ENCODE measurements around the gene ATP13A1.

The ATP13A1 gene

DNA sequence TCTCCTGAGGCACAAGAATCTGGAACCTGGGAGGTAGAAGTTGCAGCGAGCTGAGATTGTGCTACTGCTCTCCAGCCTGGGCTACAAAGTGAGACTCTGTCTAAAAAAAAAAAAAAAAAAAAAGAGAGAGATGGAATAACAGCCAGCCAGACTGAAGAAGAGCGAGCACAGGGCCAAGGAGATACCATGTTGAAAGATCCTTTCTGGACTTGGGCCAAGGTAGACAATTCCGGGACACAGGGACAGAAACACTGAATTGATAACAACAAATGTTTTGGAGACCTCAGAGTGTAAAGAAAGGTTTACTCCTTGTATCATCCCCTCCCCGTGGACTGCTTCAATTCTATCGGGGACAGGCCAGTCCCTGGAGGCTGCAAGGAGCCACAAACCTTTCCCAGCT, 40.1 kb downstream of the ATP13A1 start:
- Histone ChIP-seq H3K4me3 (ENCODE audit: control insufficient read depth in 1 of 7, extremely low read depth in 1 of 7, insufficient read depth in 4 of 7, low read depth in 2 of 7, low read length in 6 of 7) (no peak overlapping the region), H3K9me3 (ENCODE audit: control extremely low read depth in 1 of 5, control insufficient read depth in 4 of 5, insufficient read depth in 2 of 5, low read depth in 1 of 5, low read length in 4 of 5) (no peaks in the 10 kb centered on the region), H3K36me3 (ENCODE audit: control insufficient read depth in 4 of 4, insufficient read depth in 4 of 4, low read length in 3 of 4) (peaks cover 0 to 16% (median 4%) of the 10 kb centered on the region in 4 experiments), H3K27me3 (replicated peaks in 2 of 5; ENCODE audit: control insufficient read depth in 4 of 5, insufficient read depth in 5 of 5, low read length in 4 of 5) (no peaks in the 10 kb centered on the region), H3K4me1 (ENCODE audit: control extremely low read depth in 1 of 4, control insufficient read depth in 4 of 4, insufficient read depth in 4 of 4, low read length in 3 of 4) (peaks cover 0 to 18% (median 16%) of the 10 kb centered on the region in 4 experiments), H3K27ac (ENCODE audit: insufficient read depth in 1 of 2, low read depth in 1 of 2, low read length in 2 of 2, poor library complexity in 1 of 2, severe bottlenecking in 2 of 2) (no peak overlapping the region)
- no peak for DNase-seq
- POLR2A ChIA-PET: no interaction called here
- 77% methylated on average over 5 of the region's 5 CpGs for WGBS (ENCODE audit: insufficient coverage)
- CTCF ChIA-PET: interaction anchor here (0.9 to 1.7 kb wide), 2 partner anchors 91 to 95 kb away, joined by 3 to 4 read pairs; partner anchors contain the start of gene YJEFN3

DNA sequence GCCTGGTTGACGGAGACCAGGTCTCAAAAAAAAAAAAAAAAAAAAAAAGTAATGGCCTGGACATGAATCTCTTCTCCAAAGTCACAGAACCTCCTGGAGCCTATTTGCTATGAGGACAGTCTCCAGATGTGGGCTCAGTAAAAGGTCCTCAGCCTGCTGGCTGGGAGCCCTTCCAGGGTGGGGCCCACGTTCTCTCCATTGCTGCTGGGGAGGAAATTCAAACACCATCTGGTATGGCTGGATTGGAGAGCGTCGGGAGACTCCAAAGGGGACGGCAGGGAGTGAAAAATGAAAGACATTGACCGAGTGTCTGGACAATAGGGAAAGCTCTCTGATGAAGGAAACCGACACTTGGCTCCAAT, 43.6 kb downstream of the ATP13A1 start:
- POLR2A ChIA-PET: no interaction called here
- H3K36me3 ChIP-seq (ENCODE audit: control insufficient read depth in 4 of 4, insufficient read depth in 4 of 4, low read length in 3 of 4): peaks cover 0 to 16% (median 4%) of the 10 kb centered on the region in 4 experiments
- H3K4me1 ChIP-seq (ENCODE audit: control extremely low read depth in 1 of 4, control insufficient read depth in 4 of 4, insufficient read depth in 4 of 4, low read length in 3 of 4): peaks cover 0 to 12% (median 11%) of the 10 kb centered on the region in 4 experiments
- CTCF ChIA-PET: interaction anchor here (1.1 kb wide), 1 partner anchor 24 kb away, joined by 3 read pairs; the partner anchor contains the start of gene GMIP
- no peaks in the 10 kb centered on the region for H3K9me3 ChIP-seq (ENCODE audit: control extremely low read depth in 1 of 5, control insufficient read depth in 4 of 5, insufficient read depth in 2 of 5, low read depth in 1 of 5, low read length in 4 of 5)
- no peak for DNase-seq
- no peak overlapping the region for H3K4me3 ChIP-seq (ENCODE audit: control insufficient read depth in 1 of 7, extremely low read depth in 1 of 7, insufficient read depth in 4 of 7, low read depth in 2 of 7, low read length in 6 of 7)
- H3K27ac ChIP-seq (ENCODE audit: insufficient read depth in 1 of 2, low read depth in 1 of 2, low read length in 2 of 2, poor library complexity in 1 of 2, severe bottlenecking in 2 of 2): no peak overlapping the region
- WGBS (ENCODE audit: insufficient coverage): 97% methylated on average over 6 of the region's 7 CpGs
- peaks cover 0 to 4% (median 0%) of the 10 kb centered on the region in 5 experiments for H3K27me3 ChIP-seq (replicated peaks in 2 of 5; ENCODE audit: control insufficient read depth in 4 of 5, insufficient read depth in 5 of 5, low read length in 4 of 5)

DNA sequence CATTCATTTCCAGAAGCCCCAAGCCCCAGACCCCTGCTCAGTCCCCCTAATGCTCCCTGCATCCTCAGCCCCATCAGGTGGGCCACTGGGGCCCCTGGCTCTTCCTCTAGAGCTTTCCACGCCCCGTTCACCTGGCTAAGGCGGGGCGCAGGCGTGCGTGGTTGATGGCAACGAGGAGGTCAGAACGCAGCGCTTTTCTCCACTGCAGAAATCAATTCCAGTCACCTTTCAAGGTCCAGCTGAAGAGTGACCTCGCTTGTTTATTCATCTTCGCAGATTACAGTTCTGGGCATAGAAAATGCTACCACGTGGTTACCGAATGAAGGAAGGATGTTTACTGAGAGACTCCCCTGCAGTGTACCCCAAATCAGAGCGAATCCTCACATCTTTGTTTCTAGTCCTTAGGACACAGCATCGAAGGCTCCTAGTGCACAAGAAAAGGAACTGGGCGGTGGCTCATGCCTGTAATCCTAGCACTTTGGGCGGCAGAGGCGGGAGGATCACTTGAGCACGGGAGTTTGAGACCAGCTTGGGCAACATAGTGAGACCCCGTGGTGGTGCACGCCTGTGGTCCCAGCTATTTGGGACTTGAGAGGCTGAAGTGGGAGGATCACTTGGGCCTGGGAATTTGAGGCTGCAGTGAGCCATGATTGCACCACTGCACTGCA, 44.2 kb downstream of the ATP13A1 start:
- Histone ChIP-seq H3K36me3 (ENCODE audit: control insufficient read depth in 4 of 4, insufficient read depth in 4 of 4, low read length in 3 of 4) (peaks cover 0 to 13% (median 4%) of the 10 kb centered on the region in 4 experiments), H3K27ac (ENCODE audit: insufficient read depth in 1 of 2, low read depth in 1 of 2, low read length in 2 of 2, poor library complexity in 1 of 2, severe bottlenecking in 2 of 2) (no peak overlapping the region), H3K4me1 (ENCODE audit: control extremely low read depth in 1 of 4, control insufficient read depth in 4 of 4, insufficient read depth in 4 of 4, low read length in 3 of 4) (peaks cover 0 to 12% (median 11%) of the 10 kb centered on the region in 4 experiments), H3K4me3 (ENCODE audit: control insufficient read depth in 1 of 7, extremely low read depth in 1 of 7, insufficient read depth in 4 of 7, low read depth in 2 of 7, low read length in 6 of 7) (peak overlapping the region in 3 of 7 experiments; percentile 45 to 51 (median 50)), H3K9me3 (ENCODE audit: control extremely low read depth in 1 of 5, control insufficient read depth in 4 of 5, insufficient read depth in 2 of 5, low read depth in 1 of 5, low read length in 4 of 5) (no peaks in the 10 kb centered on the region), H3K27me3 (replicated peaks in 2 of 5; ENCODE audit: control insufficient read depth in 4 of 5, insufficient read depth in 5 of 5, low read length in 4 of 5) (peaks cover 0 to 4% (median 0%) of the 10 kb centered on the region in 5 experiments)
- 73% methylated on average over 21 of the region's 21 CpGs for WGBS (ENCODE audit: insufficient coverage)
- no peak for DNase-seq
- POLR2A ChIA-PET: no interaction called here
- CTCF ChIA-PET: no interaction called here

DNA sequence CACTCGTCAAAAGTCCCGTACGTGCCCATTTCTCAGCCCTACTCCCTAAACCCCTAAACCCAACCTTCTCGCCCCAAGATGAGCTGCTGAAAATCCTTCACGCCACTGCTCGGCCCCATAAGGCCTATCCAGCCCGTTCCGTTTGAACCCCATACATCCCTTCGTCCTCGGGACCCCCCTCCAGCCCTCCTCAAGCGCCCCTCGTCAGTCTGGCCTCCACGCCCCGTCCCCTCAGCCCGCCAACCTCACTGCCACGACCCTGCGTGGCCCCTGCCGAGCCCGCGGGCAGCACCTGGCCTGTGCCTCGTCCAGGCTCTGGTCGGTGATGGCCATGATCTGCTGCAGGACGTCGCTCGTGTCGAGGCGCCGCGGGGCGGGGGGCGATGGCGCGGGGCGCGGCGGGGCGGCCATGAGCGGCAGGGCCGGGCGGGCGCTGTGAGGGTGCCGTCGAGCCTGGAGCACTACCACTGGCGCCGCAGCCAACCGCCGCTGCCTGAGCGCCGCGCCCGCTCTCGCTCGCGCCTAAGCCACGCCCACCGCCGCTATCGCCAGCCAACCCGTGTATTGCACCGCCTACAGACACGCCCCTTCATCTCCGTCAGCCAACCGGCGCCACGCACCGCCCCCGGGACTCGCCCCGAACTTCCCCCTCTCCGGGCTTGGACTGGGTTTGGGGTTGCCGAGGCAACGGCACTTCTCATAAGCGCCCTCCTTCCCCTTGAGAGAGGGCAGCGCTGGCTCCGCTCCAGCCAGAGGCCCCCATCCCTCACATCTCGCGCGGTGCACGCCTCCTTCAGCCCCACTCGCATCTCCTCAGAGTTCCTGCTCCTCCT, 45.0 kb downstream of the ATP13A1 start, which contains the start of gene PBX4:
PBX4 (minus strand) TSS at position 469 of the 833 bp plus-strand sequence; CDS start at position 411, 58 bp downstream.
- peak; percentile 96 to 99 (median 99) for DNase-seq
- Histone ChIP-seq H3K27ac (ENCODE audit: insufficient read depth in 1 of 2, low read depth in 1 of 2, low read length in 2 of 2, poor library complexity in 1 of 2, severe bottlenecking in 2 of 2) (no peak within 1 kb of the TSS), H3K4me3 (ENCODE audit: control insufficient read depth in 1 of 7, extremely low read depth in 1 of 7, insufficient read depth in 4 of 7, low read depth in 2 of 7, low read length in 6 of 7) (peak within 1 kb of the TSS in 6 of 7 experiments; percentile 2 to 72 (median 44)), H3K9me3 (ENCODE audit: control extremely low read depth in 1 of 5, control insufficient read depth in 4 of 5, insufficient read depth in 2 of 5, low read depth in 1 of 5, low read length in 4 of 5) (no peaks in the 10 kb centered on the region), H3K36me3 (ENCODE audit: control insufficient read depth in 4 of 4, insufficient read depth in 4 of 4, low read length in 3 of 4) (peaks cover 0 to 4% (median 1%) of the 10 kb centered on the region in 4 experiments), H3K4me1 (ENCODE audit: control extremely low read depth in 1 of 4, control insufficient read depth in 4 of 4, insufficient read depth in 4 of 4, low read length in 3 of 4) (peaks cover 0 to 12% (median 11%) of the 10 kb centered on the region in 4 experiments), H3K27me3 (replicated peaks in 2 of 5; ENCODE audit: control insufficient read depth in 4 of 5, insufficient read depth in 5 of 5, low read length in 4 of 5) (peaks cover 0 to 4% (median 0%) of the 10 kb centered on the region in 5 experiments)
- WGBS (ENCODE audit: insufficient coverage): 11% methylated on average over 61 of the region's 80 CpGs
- CTCF ChIA-PET: no interaction called here
- POLR2A ChIA-PET: no interaction called here

DNA sequence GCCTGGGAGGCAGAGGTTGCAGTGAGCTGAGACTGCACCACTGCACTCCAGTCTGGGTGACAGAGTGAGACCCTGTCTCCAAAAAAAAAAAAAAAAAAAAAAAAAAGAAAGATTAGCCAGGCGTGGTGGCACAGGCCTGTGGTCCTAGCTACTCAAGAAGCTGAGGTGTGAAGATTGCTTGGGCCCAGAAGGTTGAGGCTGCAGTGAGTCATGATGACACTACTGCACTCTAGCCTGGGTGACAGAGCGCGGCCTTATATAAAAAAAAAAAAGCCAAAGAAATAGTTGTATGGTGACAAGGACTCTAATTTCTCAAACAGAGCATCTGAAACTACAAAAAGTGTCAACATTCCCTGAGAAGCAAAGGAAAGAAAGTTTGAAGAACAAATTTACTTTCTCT, 48.4 kb downstream of the ATP13A1 start:
- 100% methylated on average over 1 of the region's 3 CpGs for WGBS (ENCODE audit: insufficient coverage)
- peak in 1 of 3 donors; percentile 31 for DNase-seq
- Histone ChIP-seq H3K27me3 (replicated peaks in 2 of 5; ENCODE audit: control insufficient read depth in 4 of 5, insufficient read depth in 5 of 5, low read length in 4 of 5) (peaks cover 0 to 4% (median 0%) of the 10 kb centered on the region in 5 experiments), H3K4me1 (ENCODE audit: control extremely low read depth in 1 of 4, control insufficient read depth in 4 of 4, insufficient read depth in 4 of 4, low read length in 3 of 4) (peaks cover 0 to 12% (median 11%) of the 10 kb centered on the region in 4 experiments), H3K4me3 (ENCODE audit: control insufficient read depth in 1 of 7, extremely low read depth in 1 of 7, insufficient read depth in 4 of 7, low read depth in 2 of 7, low read length in 6 of 7) (no peak overlapping the region), H3K36me3 (ENCODE audit: control insufficient read depth in 4 of 4, insufficient read depth in 4 of 4, low read length in 3 of 4) (no peaks in the 10 kb centered on the region), H3K27ac (ENCODE audit: insufficient read depth in 1 of 2, low read depth in 1 of 2, low read length in 2 of 2, poor library complexity in 1 of 2, severe bottlenecking in 2 of 2) (no peak overlapping the region), H3K9me3 (ENCODE audit: control extremely low read depth in 1 of 5, control insufficient read depth in 4 of 5, insufficient read depth in 2 of 5, low read depth in 1 of 5, low read length in 4 of 5) (no peaks in the 10 kb centered on the region)
- ChIA-PET POLR2A (no interaction called here), CTCF (interaction anchor here (1.6 kb wide), 1 partner anchor 9 kb away, joined by 3 read pairs; no protein-coding TSS in a partner anchor)

DNA sequence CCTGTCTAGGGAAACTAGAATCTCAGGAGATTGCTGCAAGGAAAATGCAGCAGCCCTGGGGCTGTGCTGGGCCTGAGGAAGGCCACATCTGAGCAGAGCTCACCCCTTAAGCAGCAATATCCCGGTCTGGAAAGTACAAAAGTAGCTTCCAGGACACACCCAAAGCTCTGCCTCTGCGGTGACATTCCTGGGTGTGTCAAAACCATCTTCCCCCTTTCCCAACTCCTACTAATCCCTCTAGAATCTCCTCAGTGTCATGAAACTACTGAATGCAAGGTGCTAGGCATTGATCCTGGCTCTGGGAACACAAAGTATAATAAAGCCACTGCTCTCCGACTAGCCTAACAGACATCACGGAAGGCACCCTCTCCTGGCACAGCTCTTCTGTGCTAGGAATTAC, 50.0 kb downstream of the ATP13A1 start:
- CTCF ChIA-PET: interaction anchor here (0.6 to 1.8 kb wide), 2 partner anchors 30 to 81 kb away, joined by 3 to 7 read pairs; partner anchors contain the start of gene GMIP
- H3K9me3 ChIP-seq (ENCODE audit: control extremely low read depth in 1 of 5, control insufficient read depth in 4 of 5, insufficient read depth in 2 of 5, low read depth in 1 of 5, low read length in 4 of 5): no peaks in the 10 kb centered on the region
- no peak for DNase-seq
- H3K36me3 ChIP-seq (ENCODE audit: control insufficient read depth in 4 of 4, insufficient read depth in 4 of 4, low read length in 3 of 4): no peaks in the 10 kb centered on the region
- no peak overlapping the region for H3K4me3 ChIP-seq (ENCODE audit: control insufficient read depth in 1 of 7, extremely low read depth in 1 of 7, insufficient read depth in 4 of 7, low read depth in 2 of 7, low read length in 6 of 7)
- H3K4me1 ChIP-seq (ENCODE audit: control extremely low read depth in 1 of 4, control insufficient read depth in 4 of 4, insufficient read depth in 4 of 4, low read length in 3 of 4): peaks cover 0 to 7% (median 4%) of the 10 kb centered on the region in 4 experiments
- no peak overlapping the region for H3K27ac ChIP-seq (ENCODE audit: insufficient read depth in 1 of 2, low read depth in 1 of 2, low read length in 2 of 2, poor library complexity in 1 of 2, severe bottlenecking in 2 of 2)
- POLR2A ChIA-PET: interaction anchor here (1.4 kb wide), 1 partner anchor 11 kb away, joined by 3 read pairs; no protein-coding TSS in a partner anchor
- 100% methylated on average over 4 of the region's 4 CpGs for WGBS (ENCODE audit: insufficient coverage)
- H3K27me3 ChIP-seq (replicated peaks in 2 of 5; ENCODE audit: control insufficient read depth in 4 of 5, insufficient read depth in 5 of 5, low read length in 4 of 5): peaks cover 0 to 4% (median 0%) of the 10 kb centered on the region in 5 experiments
